AG10803 (cell line): ENCODE measurements around the gene ACYP1.
A peak's percentile ranks its signal among the peaks of the same experiment; 100 is the strongest.
"Not testable (repeated sequence)": the region's sequence is repeated elsewhere in the genome, so short reads cannot be mapped to it uniquely, and the experiment has no call there.

Experiments used
- DNase-seq: peaks from one replicate; pipeline ENCODE4 v3.0.0; 2010; ENCODE audit warnings: low read depth
- H3K4me3 ChIP-seq: 2 replicates; pipeline ENCODE4 v1.5.1; 2011; ENCODE audit warnings: mild to moderate bottlenecking, low read length, control low read depth
- TF ChIP-seq, protein P1 (sequence below): conservative IDR thresholded peaks from 2 replicates; pipeline ENCODE4 v1.5.1; 2011; ENCODE audit warnings: mild to moderate bottlenecking, low read length, control low read depth, inconsistent platforms

ACYP1 gene

GRCh38 chr14:75069121-75069810 lies 5.4 kb upstream of the ACYP1 start, which contains the start of gene ZC2HC1C:
Gene ZC2HC1C, plus strand, starts transcription at chr14:75069641. Its CDS starts 933 bp downstream, at chr14:75070574.
- TF ChIP-seq, protein P1, sequence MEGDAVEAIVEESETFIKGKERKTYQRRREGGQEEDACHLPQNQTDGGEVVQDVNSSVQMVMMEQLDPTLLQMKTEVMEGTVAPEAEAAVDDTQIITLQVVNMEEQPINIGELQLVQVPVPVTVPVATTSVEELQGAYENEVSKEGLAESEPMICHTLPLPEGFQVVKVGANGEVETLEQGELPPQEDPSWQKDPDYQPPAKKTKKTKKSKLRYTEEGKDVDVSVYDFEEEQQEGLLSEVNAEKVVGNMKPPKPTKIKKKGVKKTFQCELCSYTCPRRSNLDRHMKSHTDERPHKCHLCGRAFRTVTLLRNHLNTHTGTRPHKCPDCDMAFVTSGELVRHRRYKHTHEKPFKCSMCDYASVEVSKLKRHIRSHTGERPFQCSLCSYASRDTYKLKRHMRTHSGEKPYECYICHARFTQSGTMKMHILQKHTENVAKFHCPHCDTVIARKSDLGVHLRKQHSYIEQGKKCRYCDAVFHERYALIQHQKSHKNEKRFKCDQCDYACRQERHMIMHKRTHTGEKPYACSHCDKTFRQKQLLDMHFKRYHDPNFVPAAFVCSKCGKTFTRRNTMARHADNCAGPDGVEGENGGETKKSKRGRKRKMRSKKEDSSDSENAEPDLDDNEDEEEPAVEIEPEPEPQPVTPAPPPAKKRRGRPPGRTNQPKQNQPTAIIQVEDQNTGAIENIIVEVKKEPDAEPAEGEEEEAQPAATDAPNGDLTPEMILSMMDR, result no peak
- peak; percentile 83 for DNase-seq
- peak within 1 kb of the TSS; percentile 71 for H3K4me3 ChIP-seq

- peak overlapping the region; percentile 71 for H3K4me3 ChIP-seq
- TF ChIP-seq, protein P1, result no peak
- no peak for DNase-seq
Observed at GRCh38 chr14:75068294-75069120, 4.7 kb upstream of the ACYP1 start.

DNA sequence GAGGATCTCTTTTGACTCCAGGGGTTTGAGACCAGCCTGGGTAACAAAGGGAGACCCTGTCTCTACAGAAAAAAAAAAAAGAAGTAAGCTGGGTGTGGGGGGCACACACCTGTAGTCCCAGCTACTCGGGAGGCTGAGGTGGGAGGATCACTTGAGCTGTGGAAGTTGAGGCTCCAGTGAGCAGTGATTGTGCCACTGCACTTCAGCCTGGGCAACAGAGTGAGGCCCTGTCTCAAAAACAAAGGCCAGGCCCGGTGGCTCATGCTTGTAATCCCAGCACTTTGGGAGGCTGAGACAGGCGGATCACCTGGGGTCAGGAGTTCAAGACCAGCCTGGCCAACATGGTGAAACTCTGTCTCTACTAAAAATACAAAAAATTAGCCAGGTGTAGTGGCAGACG lies 3.9 kb upstream of the ACYP1 start:
- not testable (repeated sequence) for DNase-seq, H3K4me3 ChIP-seq

GRCh38 chr14:75067212-75067611 lies 3.4 kb upstream of the ACYP1 start:
- H3K4me3 ChIP-seq, result no peak overlapping the region
- no peak for DNase-seq
- TF ChIP-seq, protein P1, result no peak

- H3K4me3 ChIP-seq, result no peak overlapping the region
- no peak for DNase-seq
- TF ChIP-seq, protein P1, result no peak
Observed at GRCh38 chr14:75066691-75067090, 2.9 kb upstream of the ACYP1 start.

- DNase-seq, result no peak
- TF ChIP-seq, protein P1, result no peak
- peak overlapping the region; percentile 93 for H3K4me3 ChIP-seq
Observed at GRCh38 chr14:75064205-75064567, 362 bp upstream of the ACYP1 start.

DNA sequence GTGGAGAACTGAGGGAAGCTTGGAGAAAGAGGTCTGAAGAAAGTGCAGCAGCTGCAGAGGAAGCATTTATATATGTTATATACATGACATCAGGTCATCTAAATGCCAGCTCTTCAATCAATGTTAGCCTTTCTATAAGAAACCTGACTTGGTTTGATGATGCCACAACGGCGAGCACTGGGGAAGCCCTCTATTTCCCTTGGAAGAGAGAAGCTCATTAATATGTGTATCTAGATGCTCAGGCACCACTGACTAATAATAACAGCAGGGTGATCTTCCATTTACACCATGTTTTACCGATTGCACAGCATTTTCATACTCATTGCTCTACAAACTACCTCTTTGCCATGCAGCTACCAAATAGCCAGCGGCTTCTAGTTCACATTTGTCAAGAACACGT lies 811 bp downstream of the ACYP1 start:
- peak overlapping the region; percentile 93 for H3K4me3 ChIP-seq
- TF ChIP-seq, protein P1, result no peak
- DNase-seq, result no peak
